ENCODE data around the gene MS4A3.

- TF ChIP-seq CTCF (IDR thresholded peaks at IDR 0.05) (no peak), POLR2A (IDR thresholded peaks at IDR 0.05; ENCODE audit: low read depth) (no peak), POLR2AphosphoS5 (IDR thresholded peaks at IDR 0.05) (no peak), EP300 (IDR thresholded peaks at IDR 0.05) (no peak)
These were observed 55.3 kb downstream of the MS4A3 start for GRCh38 chr11:60111793-60112192.
